PC-9 (cell line): ENCODE measurements around the gene PTPRR. TPM values are rescaled to one million over a fixed set of nuclear protein-coding genes. Genes with fewer than 3 reads are reported as not detected.

Experiments
- BruUV-seq: library from RNA; stranded (reverse); fragments of 400-500 nt; replicated peaks from 2 replicates; lab custom pipeline; 2021; lab: Mats Ljungman, UMichigan
- CTCF ChIA-PET: fragments of 300-600 bp; sonication (Branson Sonifier 250); formaldehyde crosslinking; loops from one replicate; lab custom pipeline; 2022; ENCODE audit warnings: antibody characterized with exemption; lab: Charles Lee
- POLR2A ChIA-PET: fragments of 300-600 bp; sonication (Branson Sonifier 250); formaldehyde crosslinking; loops from one replicate; lab custom pipeline; 2022; ENCODE audit warnings: antibody characterized with exemption; ENCODE audit not compliant: unreplicated experiment; lab: Charles Lee
- DNase-seq, 2 experiments: peaks; one replicate each; pipeline versions ENCODE4 v3.0.0 to v3.0.0-alpha.2; 2015 to 2022; ENCODE audit warnings: mixed read lengths in 1 of 2
- H2AFZ ChIP-seq: fragments of 200-600 bp; sonication (generic); 2 replicates; pipeline ENCODE4 v1.8.1; 2017; ENCODE audit warnings: antibody characterized with exemption
- H3F3A ChIP-seq: fragments of 200-600 bp; sonication (generic); 2 replicates; pipeline ENCODE4 v1.8.1; 2017; ENCODE audit warnings: antibody characterized with exemption, mild to moderate bottlenecking, low read depth; ENCODE audit not compliant: insufficient read depth
- H3K27ac ChIP-seq: fragments of 200-600 bp; sonication (generic); 2 replicates; pipeline ENCODE4 v1.6.1; 2016; ENCODE audit warnings: mixed run types
- H3K27me3 ChIP-seq: fragments of 200-600 bp; sonication (generic); 2 replicates; pipeline ENCODE4 v1.6.1; 2016; ENCODE audit warnings: low read depth, mixed run types; ENCODE audit not compliant: insufficient read depth
- H3K36me3 ChIP-seq: fragments of 200-600 bp; sonication (generic); 2 replicates; pipeline ENCODE4 v1.6.1; 2016; ENCODE audit warnings: low read depth, mixed run types
- H3K4me1 ChIP-seq: fragments of 200-600 bp; sonication (generic); replicated peaks from 2 replicates; pipeline ENCODE4 v1.6.1; 2016; ENCODE audit warnings: mixed run types; ENCODE audit not compliant: insufficient read depth
- H3K4me2 ChIP-seq: fragments of 200-600 bp; sonication (generic); 2 replicates; pipeline ENCODE4 v1.6.1; 2017; ENCODE audit warnings: mixed run types
- H3K4me3 ChIP-seq: fragments of 200-600 bp; sonication (generic); 2 replicates; pipeline ENCODE4 v1.6.1; 2016; ENCODE audit warnings: mixed run types
- H3K79me2 ChIP-seq: fragments of 200-600 bp; sonication (generic); 2 replicates; pipeline ENCODE4 v1.6.1; 2017; ENCODE audit warnings: low read depth, mixed run types
- H3K9me2 ChIP-seq: fragments of 200-600 bp; sonication (generic); 2 replicates; pipeline ENCODE4 v1.8.1; 2017; ENCODE audit warnings: mild to moderate bottlenecking; ENCODE audit not compliant: insufficient read depth
- H3K9me3 ChIP-seq: fragments of 200-600 bp; sonication (generic); 2 replicates; pipeline ENCODE4 v1.8.1; 2016; ENCODE audit warnings: low read depth; ENCODE audit not compliant: insufficient read depth
- H4K20me1 ChIP-seq: fragments of 200-600 bp; sonication (generic); 2 replicates; pipeline ENCODE4 v1.8.1; 2017; ENCODE audit not compliant: insufficient read depth
- EZH2 ChIP-seq: fragments of 200-600 bp; sonication (generic); IDR thresholded peaks from 2 replicates; pipeline ENCODE4 v1.8.0; 2017; ENCODE audit warnings: antibody characterized with exemption, low read depth
- intact Hi-C: fragments of 100-400 bp; cut with micrococcal nuclease; formaldehyde crosslinking; loops from one replicate; pipeline ENCODE4 v1.10.0; 2022; ENCODE audit not compliant: unreplicated experiment
- total RNA-seq: library from RNA; stranded (reverse); gene quantifications from 2 replicates; pipeline ENCODE4 v1.2.3, GENCODE V29; 2021
- TF ChIP-seq, protein P1 (sequence below): fragments of 200-600 bp; sonication (generic); conservative IDR thresholded peaks from 2 replicates; pipeline ENCODE4 v1.6.1; 2017; ENCODE audit warnings: mixed run types, antibody characterized with exemption, mild to moderate bottlenecking, moderate library complexity

The PTPRR gene
- total RNA-seq, 1 experiment from 2014 or later: 12.2 TPM

DNA sequence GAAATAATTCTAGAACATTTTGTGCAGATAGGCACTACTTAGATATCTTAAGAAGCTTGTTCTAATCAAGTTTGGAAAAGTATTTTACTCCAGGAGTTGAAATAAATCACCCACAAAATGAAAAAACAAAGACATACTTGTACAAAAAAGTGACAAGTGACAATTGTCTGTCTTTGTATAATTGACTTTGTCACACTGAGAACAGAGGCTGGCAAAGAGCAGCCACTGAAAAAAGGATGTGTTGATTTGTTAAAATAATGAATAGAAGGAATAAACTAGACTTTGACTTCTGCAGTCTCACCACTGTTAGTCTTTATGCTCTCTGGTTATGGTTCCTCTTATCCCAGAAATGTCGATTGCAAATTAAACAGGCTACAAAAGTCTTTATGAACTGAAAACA, 77.6 kb downstream of the PTPRR start:
- Histone ChIP-seq H3K9me3 (no peaks in the 10 kb centered on the region), H3K4me2 (no peak overlapping the region), H4K20me1 (no peaks in the 10 kb centered on the region), H2AFZ (peak overlapping the region; percentile 60; the same call in 1 of the 2 replicates), H3K79me2 (no peaks in the 10 kb centered on the region), H3K36me3 (no peaks in the 10 kb centered on the region), H3K4me3 (no peak overlapping the region), H3K4me1 (0 out of 2 replicates have a peak, but pooled peaks cover 5% of the 10 kb centered on the region), H3K9me2 (no peaks in the 10 kb centered on the region), H3F3A (no peaks in the 10 kb centered on the region), H3K27ac (no peak overlapping the region), H3K27me3 (no peaks in the 10 kb centered on the region)
- no peak for TF ChIP-seq EZH2
- TF ChIP-seq, protein P1, sequence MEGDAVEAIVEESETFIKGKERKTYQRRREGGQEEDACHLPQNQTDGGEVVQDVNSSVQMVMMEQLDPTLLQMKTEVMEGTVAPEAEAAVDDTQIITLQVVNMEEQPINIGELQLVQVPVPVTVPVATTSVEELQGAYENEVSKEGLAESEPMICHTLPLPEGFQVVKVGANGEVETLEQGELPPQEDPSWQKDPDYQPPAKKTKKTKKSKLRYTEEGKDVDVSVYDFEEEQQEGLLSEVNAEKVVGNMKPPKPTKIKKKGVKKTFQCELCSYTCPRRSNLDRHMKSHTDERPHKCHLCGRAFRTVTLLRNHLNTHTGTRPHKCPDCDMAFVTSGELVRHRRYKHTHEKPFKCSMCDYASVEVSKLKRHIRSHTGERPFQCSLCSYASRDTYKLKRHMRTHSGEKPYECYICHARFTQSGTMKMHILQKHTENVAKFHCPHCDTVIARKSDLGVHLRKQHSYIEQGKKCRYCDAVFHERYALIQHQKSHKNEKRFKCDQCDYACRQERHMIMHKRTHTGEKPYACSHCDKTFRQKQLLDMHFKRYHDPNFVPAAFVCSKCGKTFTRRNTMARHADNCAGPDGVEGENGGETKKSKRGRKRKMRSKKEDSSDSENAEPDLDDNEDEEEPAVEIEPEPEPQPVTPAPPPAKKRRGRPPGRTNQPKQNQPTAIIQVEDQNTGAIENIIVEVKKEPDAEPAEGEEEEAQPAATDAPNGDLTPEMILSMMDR: no peak
- CTCF ChIA-PET: no interaction called here
- DNase-seq: no peak
- POLR2A ChIA-PET: no interaction called here
- intact Hi-C loops: no loop called here
- no TSS peak for BruUV-seq

DNA sequence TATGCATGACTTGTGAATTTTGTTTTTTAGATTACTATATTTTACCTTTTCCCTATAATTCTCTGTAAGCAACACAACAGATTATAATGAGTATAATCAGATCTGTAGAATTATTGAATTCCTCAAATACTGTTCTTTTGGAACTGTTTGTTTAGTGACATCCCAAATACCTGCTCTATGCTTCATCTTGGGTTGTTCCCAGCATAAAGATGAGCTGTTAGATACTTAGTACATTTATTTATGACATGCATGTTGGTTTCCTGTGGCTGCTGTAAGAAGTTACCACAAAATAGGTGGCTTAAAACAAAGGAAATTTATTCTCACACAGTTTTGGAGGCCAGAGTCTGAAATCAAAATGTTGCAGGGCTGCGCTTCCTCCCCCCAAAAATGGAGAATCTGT, 78.4 kb downstream of the PTPRR start:
- H3K4me2 ChIP-seq: no peak overlapping the region
- CTCF ChIA-PET: no interaction called here

DNA sequence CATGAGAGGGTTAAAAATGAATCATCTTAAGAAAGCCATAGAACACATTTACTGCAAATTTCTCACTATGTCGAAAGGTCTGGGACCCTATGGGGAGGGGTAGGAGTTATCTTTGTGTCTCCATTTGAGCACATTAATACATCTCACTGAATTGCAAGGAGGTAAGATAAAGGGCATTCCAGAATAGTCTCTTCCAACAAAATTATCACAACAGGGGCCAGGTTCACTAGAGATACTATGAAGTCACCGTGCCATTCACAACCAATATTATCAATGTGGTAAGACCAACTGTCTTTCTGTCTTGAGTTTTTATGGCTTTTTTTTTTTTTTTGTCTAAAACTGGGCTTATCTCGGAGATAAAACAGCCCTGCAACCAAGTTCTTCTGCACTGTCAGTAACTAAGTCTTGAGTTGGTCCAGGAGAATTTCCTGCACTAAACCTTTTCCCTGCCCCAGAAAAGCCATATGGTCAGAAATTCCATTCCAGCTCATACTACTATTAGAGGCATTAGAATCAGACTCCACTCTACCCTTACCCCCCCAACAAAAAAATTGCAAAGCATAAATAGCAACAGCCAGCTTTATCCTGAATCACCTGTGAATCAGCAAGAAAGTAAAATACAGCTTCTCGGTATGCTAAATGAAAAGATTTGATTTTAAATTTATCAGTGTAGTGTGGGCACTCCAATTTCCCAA, 79.7 kb downstream of the PTPRR start:
- H3K4me2 ChIP-seq: no peak overlapping the region
- H3F3A ChIP-seq: no peaks in the 10 kb centered on the region
- H3K27me3 ChIP-seq: no peaks in the 10 kb centered on the region
- no peak overlapping the region for H2AFZ ChIP-seq
- ChIA-PET POLR2A (no interaction called here), CTCF (interaction anchor here (0.7 kb wide), 1 partner anchor 319 kb away, joined by 4 read pairs; no protein-coding TSS in a partner anchor)
- no peaks in the 10 kb centered on the region for H3K9me3 ChIP-seq
- BruUV-seq: no TSS peak
- H3K36me3 ChIP-seq: no peaks in the 10 kb centered on the region
- intact Hi-C loops: no loop called here
- no peaks in the 10 kb centered on the region for H3K79me2 ChIP-seq
- no peaks in the 10 kb centered on the region for H4K20me1 ChIP-seq
- H3K4me3 ChIP-seq: no peak overlapping the region
- no peaks in the 10 kb centered on the region for H3K9me2 ChIP-seq
- TF ChIP-seq, protein P1: no peak
- TF ChIP-seq EZH2: no peak
- DNase-seq: no peak
- 0 out of 2 replicates have a peak, but pooled peaks cover 5% of the 10 kb centered on the region for H3K4me1 ChIP-seq
- no peak overlapping the region for H3K27ac ChIP-seq

More for the DNA sequence above, 78.4 kb downstream of the PTPRR start:
- no peaks in the 10 kb centered on the region for H3K9me3 ChIP-seq
- H4K20me1 ChIP-seq: no peaks in the 10 kb centered on the region
- no peaks in the 10 kb centered on the region for H3K27me3 ChIP-seq
- H3K9me2 ChIP-seq: no peaks in the 10 kb centered on the region
- intact Hi-C loops: no loop called here
- H3K36me3 ChIP-seq: no peaks in the 10 kb centered on the region
- H3K27ac ChIP-seq: no peak overlapping the region
- POLR2A ChIA-PET: no interaction called here
- TF ChIP-seq, protein P1: no peak
- TF ChIP-seq EZH2: no peak
- no peak for DNase-seq
- no peaks in the 10 kb centered on the region for H3F3A ChIP-seq
- H3K4me3 ChIP-seq: no peak overlapping the region
- H3K4me1 ChIP-seq: 0 out of 2 replicates have a peak, but pooled peaks cover 5% of the 10 kb centered on the region
- BruUV-seq: no TSS peak
- no peaks in the 10 kb centered on the region for H3K79me2 ChIP-seq
- 0 out of 2 replicates have a peak overlapping the region, but pooled peaks have one; percentile 60 for H2AFZ ChIP-seq
